ENCODE data around the gene NCBP2.

The NCBP2 gene

DNA sequence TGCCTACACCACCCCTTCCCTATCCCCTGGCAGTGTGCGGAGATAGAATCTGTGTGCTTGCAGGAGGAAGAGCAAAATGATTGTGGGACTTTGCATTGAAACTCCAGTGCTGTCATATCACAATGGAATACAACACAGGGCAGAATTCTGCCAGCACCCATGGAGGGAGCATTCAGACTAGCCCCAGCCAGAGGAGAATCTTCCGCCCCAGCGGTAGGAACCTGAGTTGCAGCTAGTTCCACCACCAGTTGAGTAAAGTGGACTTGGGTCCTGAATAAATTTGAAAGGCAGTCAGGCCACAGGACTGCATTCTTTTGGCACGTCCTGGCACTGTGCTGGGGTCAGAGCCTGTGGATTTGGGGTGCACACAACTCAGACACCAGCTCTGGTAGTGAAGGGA is 27.5 kb downstream of the NCBP2 start:
- DNase-seq (ENCODE audit: extremely low read depth, low read depth): no peak
- TF ChIP-seq, protein P1, sequence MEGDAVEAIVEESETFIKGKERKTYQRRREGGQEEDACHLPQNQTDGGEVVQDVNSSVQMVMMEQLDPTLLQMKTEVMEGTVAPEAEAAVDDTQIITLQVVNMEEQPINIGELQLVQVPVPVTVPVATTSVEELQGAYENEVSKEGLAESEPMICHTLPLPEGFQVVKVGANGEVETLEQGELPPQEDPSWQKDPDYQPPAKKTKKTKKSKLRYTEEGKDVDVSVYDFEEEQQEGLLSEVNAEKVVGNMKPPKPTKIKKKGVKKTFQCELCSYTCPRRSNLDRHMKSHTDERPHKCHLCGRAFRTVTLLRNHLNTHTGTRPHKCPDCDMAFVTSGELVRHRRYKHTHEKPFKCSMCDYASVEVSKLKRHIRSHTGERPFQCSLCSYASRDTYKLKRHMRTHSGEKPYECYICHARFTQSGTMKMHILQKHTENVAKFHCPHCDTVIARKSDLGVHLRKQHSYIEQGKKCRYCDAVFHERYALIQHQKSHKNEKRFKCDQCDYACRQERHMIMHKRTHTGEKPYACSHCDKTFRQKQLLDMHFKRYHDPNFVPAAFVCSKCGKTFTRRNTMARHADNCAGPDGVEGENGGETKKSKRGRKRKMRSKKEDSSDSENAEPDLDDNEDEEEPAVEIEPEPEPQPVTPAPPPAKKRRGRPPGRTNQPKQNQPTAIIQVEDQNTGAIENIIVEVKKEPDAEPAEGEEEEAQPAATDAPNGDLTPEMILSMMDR (IDR thresholded peaks at IDR 0.05; ENCODE audit: low read depth, low read length, missing control alignments): no peak
- H3K4me3 ChIP-seq (replicated peaks; ENCODE audit: low read depth, low read length): no peak overlapping the region

DNA sequence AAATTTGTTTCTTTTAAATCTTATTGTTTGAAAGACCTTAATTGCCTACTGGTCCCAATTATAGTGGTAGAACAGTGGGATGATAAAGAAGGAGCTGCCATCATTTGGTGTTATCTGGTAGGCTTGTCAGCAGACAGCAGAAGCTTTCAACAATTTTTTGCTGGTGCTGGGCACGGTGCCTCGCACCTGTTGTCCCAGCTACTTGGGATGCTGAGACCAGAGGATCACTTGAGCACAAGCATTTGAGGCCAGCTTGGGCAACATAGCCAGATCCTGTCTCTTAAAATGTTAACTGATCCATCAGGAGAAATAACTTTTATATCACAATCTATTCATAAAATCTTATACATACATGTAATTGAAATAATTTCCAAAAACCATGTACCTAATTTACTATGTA is 38.6 kb downstream of the NCBP2 start:
- H3K4me3 ChIP-seq (replicated peaks; ENCODE audit: low read depth, low read length): no peak overlapping the region
- TF ChIP-seq, protein P1 (IDR thresholded peaks at IDR 0.05; ENCODE audit: low read depth, low read length, missing control alignments): no peak
- no peak for DNase-seq (ENCODE audit: extremely low read depth, low read depth)

DNA sequence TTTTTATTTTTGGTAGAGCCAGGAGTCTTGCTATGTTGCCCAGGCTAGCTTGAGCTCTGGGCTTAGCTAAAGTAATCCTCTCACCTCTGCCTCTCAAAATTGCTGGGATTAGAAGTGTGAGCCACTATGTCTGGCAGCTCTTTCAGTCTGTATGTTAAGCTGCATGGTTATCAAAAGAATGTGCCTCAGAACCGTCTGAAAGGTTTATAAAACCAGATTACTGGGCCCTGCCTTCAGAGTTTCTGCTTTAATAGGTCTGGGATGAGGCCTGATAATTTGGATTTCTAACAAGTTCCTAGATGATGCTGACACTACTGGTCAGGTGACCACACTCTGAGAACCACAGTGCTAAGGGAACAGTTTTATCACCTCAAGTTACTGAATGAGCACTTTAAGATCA is 40.0 kb downstream of the NCBP2 start:
- TF ChIP-seq, protein P1 (IDR thresholded peaks at IDR 0.05; ENCODE audit: low read depth, low read length, missing control alignments): no peak
- H3K4me3 ChIP-seq (replicated peaks; ENCODE audit: low read depth, low read length): no peak overlapping the region
- no peak for DNase-seq (ENCODE audit: extremely low read depth, low read depth)

DNA sequence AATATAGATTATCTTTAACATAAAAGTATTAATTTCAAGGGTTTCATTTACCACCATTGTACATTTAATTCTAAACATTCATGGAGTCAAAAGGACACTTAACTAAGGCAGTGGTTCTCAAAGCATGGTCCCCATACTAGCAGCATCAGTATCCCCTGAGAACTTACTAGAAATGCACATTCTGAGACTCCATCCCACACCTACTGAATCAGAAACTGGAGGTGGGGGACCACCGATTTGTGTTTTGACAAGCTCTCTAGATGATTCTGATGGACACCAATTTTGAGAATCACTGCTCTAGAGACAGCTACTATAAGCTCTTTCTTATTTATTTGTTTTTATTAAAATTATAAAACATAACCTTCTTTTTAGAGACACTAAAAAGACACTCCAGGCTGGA is 40.6 kb downstream of the NCBP2 start:
- TF ChIP-seq, protein P1 (IDR thresholded peaks at IDR 0.05; ENCODE audit: low read depth, low read length, missing control alignments): no peak
- H3K4me3 ChIP-seq (replicated peaks; ENCODE audit: low read depth, low read length): no peak overlapping the region
- DNase-seq (ENCODE audit: extremely low read depth, low read depth): no peak

DNA sequence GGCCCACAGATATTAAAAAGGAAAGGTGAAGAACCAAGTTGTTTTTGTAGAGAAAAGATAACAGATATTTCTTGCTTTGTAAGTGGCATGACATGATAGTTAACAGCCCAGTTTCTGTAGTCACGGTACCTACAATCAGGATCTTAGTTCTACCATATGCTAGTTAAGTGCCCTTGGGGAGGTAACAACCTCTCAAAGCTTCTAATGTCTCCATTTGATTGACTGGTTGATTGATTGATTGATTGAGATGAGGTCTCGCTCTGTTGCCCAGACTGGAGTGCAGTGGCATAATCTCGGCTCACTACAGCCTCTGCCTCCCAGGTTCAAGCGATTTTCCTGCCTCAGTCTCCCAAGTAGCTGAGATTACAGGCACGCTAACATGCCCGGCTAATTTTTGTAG is 46.1 kb downstream of the NCBP2 start:
- TF ChIP-seq, protein P1 (IDR thresholded peaks at IDR 0.05; ENCODE audit: low read depth, low read length, missing control alignments): no peak

DNA sequence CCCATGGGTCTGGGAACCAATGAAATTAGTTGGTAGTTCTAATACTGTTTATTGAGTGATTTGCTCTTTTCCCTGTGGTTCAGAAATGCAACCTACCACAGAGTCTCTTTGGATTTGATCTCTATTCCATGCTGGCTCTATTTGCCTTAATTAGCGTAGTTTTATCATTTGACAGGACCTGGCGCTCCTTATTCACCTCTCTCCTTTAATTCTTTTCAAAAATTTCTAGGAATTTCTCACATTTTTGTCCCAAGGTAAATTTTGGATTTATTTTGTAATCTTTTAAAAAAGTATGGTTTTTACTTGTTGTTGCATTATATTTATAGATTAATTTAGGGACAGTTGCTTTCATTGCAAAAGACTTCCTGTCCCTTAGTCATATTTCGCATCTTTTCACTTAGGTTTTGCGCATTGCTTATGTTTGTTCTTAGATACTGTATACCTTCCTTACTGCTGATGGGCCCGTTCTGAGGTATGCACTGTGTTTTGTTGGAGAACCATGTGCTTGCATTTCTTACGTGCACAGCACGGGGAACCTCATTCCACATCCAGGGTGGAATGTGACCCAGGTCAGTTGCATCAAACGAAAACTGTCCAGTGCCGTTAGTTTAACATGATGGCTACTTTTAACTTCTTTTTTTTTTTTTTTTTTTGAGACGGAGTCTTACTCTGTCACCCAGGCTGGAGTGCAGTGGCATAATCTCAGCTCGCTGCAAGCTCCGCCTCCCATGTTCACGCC is 47.6 kb downstream of the NCBP2 start:
- no peak for DNase-seq (ENCODE audit: extremely low read depth, low read depth)
- no peak overlapping the region for H3K4me3 ChIP-seq (replicated peaks; ENCODE audit: low read depth, low read length)
- TF ChIP-seq, protein P1 (IDR thresholded peaks at IDR 0.05; ENCODE audit: low read depth, low read length, missing control alignments): no peak

More for the DNA sequence above, 46.1 kb downstream of the NCBP2 start:
- no peak for DNase-seq (ENCODE audit: extremely low read depth, low read depth)
- H3K4me3 ChIP-seq (replicated peaks; ENCODE audit: low read depth, low read length): no peak overlapping the region
